ENCODE measurements around the gene GALE. TPM values are rescaled to one million over a fixed set of nuclear protein-coding genes. Genes with fewer than 3 reads are reported as not detected.
A peak's percentile ranks its signal among the peaks of the same experiment; 100 is the strongest.

Gene GALE
- total and polyA plus RNA-seq, 2 of the 4 experiments (the other 2 are of a cell fraction): 31.7 to 39.9 TPM

GRCh38 chr1:23796466-23797271 is 3.9 kb downstream of the GALE start:
- H3K4me2 ChIP-seq (ENCODE audit: low read depth, low read length): no peak overlapping the region
- intact Hi-C loops (cut with micrococcal nuclease): no loop called here
- in situ Hi-C loops (cut with MboI; ENCODE audit: low sequenced_read_pairs): no loop called here
- H3K9me3 ChIP-seq (ENCODE audit: control insufficient read depth, insufficient read depth, low read length): no peaks in the 10 kb centered on the region
- peaks cover 9% of the 10 kb centered on the region for H3K9me1 ChIP-seq (ENCODE audit: insufficient read depth, low read length)
- no peak overlapping the region for H4K8ac ChIP-seq (ENCODE audit: low read depth in 2 of 2, low read length in 2 of 2)
- DNase-seq (no peak), ATAC-seq (ENCODE audit: low read depth) (no peak)
- H3K27ac ChIP-seq (ENCODE audit: insufficient read depth, low read length): no peak overlapping the region
- no peak overlapping the region for H2BK20ac ChIP-seq (ENCODE audit: low read depth, low read length)
- WGBS, 2 experiments (ENCODE audit: extremely low coverage in 2 of 2, insufficient read length in 1 of 2): 98% methylated on average over 6 of the region's 17 CpGs; no CpG with 5 or more reads in 1 of the 2 experiments
- no peak overlapping the region for H3K4me3 ChIP-seq (ENCODE audit: insufficient read depth, low read depth, low read length)
- H4K5ac ChIP-seq (ENCODE audit: low read depth, low read length): no peak overlapping the region
- peaks cover 28% of the 10 kb centered on the region for H3K36me3 ChIP-seq (ENCODE audit: control insufficient read depth, insufficient read depth, low read length)
- peaks cover 10% of the 10 kb centered on the region; the same call in 1 of the 2 replicates for H4K20me1 ChIP-seq (ENCODE audit: insufficient read depth, low read length)
- H3K4ac ChIP-seq (ENCODE audit: low read depth, low read length): no peak overlapping the region
- H3K9ac ChIP-seq (ENCODE audit: low read depth, low read length): no peak overlapping the region
- TF ChIP-seq BHLHE40 (IDR thresholded peaks at IDR 0.05; ENCODE audit: low read depth, low read length): no peak
- no peak overlapping the region for H3K23ac ChIP-seq (ENCODE audit: low read depth, low read length)
- H3K4me1 ChIP-seq (ENCODE audit: control insufficient read depth, insufficient read depth, low read length): peaks cover 12% of the 10 kb centered on the region
- no peak overlapping the region for H2AFZ ChIP-seq (replicated peaks; ENCODE audit: low read length, poor library complexity)
- peak overlapping the region; percentile 65 for H2AK9ac ChIP-seq (replicated peaks; ENCODE audit: low read depth, low read length, poor library complexity)
- POLR2A ChIA-PET (ENCODE audit: unreplicated experiment): no interaction called here
- no peak overlapping the region for H3K14ac ChIP-seq (replicated peaks; ENCODE audit: low read depth, low read length)
- no peaks in the 10 kb centered on the region for H3K27me3 ChIP-seq (ENCODE audit: control insufficient read depth, insufficient read depth, low read length)
- no TSS peak for BruUV-seq (replicated peaks)
- no peak overlapping the region for H2BK120ac ChIP-seq (ENCODE audit: low read depth, low read length)
- H2BK5ac ChIP-seq (ENCODE audit: low read depth, low read length, poor library complexity, severe bottlenecking): no peak overlapping the region
- no peak overlapping the region for H2BK15ac ChIP-seq (ENCODE audit: low read depth, low read length)
- CTCF ChIA-PET: no interaction called here
- no peak overlapping the region for H3K18ac ChIP-seq (ENCODE audit: low read depth, low read length)
- H4K91ac ChIP-seq (ENCODE audit: insufficient read depth, low read depth, low read length): no peak overlapping the region
- no peak overlapping the region for H2AK5ac ChIP-seq (ENCODE audit: low read depth, low read length)
- dilution Hi-C loops (cut with HindIII; ENCODE audit: low sequenced_read_pairs, unreplicated experiment): no loop called here
- no peak overlapping the region for H3K56ac ChIP-seq (ENCODE audit: extremely low read depth, insufficient read depth, low read length)
- H3K79me1 ChIP-seq (ENCODE audit: low read depth in 1 of 2, low read length in 2 of 2): peaks cover 18 to 57% of the 10 kb centered on the region in 2 experiments

Data from IMR-90 (cell line).